Measurements from ENCODE around the gene ZFAND3.

Gene ZFAND3, protein sequence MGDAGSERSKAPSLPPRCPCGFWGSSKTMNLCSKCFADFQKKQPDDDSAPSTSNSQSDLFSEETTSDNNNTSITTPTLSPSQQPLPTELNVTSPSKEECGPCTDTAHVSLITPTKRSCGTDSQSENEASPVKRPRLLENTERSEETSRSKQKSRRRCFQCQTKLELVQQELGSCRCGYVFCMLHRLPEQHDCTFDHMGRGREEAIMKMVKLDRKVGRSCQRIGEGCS

DNA sequence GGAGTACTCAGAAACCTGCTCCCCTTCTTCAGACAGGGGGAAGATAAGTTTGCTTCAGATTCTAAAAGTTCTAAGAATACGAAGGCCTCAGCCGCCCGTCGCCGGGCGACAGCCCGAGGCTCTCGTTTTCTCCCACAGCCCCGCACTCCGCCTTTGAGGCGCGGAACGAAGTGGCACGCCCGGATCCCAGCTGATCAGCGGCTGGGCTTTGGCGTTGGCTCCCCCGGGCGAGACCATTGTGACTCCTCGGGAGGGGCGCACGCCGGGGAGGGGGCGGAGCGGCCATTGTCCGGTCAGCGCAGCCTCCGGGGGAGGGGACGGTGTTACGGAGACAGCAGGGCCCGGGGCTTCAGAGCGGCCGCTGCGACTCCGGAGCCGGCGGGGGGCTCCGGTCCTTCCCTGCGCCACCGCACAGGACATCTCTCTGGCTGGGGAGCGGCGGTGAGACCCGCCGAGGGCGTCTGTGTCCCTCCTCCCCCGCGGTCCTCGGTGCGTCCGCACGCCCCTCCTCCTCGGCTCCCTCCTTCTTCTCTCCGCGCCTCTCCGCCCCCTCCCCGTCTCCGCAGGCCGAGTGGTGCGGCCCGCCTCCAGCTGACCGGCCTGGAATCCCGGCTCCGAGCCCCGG lies at the start of gene ZFAND3:
TSS of gene ZFAND3 (plus strand) at position 551 of the 625 bp plus-strand sequence. CDS start 219 bp downstream, outside the sequence.
- DNase-seq (ENCODE audit: low read depth): peak; percentile 90
- peak within 1 kb of the TSS; percentile 93 for H3K4me3 ChIP-seq (ENCODE audit: low read length)
- TF ChIP-seq, protein P1, sequence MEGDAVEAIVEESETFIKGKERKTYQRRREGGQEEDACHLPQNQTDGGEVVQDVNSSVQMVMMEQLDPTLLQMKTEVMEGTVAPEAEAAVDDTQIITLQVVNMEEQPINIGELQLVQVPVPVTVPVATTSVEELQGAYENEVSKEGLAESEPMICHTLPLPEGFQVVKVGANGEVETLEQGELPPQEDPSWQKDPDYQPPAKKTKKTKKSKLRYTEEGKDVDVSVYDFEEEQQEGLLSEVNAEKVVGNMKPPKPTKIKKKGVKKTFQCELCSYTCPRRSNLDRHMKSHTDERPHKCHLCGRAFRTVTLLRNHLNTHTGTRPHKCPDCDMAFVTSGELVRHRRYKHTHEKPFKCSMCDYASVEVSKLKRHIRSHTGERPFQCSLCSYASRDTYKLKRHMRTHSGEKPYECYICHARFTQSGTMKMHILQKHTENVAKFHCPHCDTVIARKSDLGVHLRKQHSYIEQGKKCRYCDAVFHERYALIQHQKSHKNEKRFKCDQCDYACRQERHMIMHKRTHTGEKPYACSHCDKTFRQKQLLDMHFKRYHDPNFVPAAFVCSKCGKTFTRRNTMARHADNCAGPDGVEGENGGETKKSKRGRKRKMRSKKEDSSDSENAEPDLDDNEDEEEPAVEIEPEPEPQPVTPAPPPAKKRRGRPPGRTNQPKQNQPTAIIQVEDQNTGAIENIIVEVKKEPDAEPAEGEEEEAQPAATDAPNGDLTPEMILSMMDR (conservative IDR thresholded peaks at IDR 0.05; ENCODE audit: low read depth, low read length): no peak

DNA sequence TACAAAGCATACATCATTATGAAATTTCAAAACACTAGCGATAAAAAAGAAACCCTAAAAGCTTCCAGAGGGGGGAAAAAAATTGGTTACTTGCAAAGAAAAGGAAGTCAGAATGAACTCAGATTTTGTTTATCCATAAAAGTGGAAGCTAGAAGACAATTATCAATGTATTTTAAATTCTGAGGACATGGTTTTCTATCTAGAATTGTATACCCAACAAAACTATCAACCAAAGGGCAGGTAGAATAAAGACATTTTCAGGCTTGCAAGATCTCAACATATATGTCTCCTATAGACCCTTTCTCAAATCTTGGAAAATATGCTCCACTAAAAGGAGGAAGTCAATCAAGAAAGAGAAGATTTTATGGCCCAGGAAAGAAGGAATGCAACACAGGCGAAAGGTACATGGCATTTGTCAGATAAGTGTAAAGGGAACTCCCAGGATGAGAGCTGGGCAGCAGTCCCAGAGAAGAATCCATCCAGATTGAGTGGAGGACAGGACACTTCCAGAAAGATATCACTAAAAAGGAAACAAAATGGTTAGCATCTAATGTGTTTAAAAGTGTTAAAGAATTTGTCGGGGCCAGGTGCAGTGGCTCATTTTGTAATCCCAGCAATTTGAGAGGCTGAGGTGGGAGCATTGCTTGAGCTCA lies 45.4 kb upstream of the ZFAND3 start:
- TF ChIP-seq, protein P1 (conservative IDR thresholded peaks at IDR 0.05; ENCODE audit: low read depth, low read length): no peak
- DNase-seq (ENCODE audit: low read depth): no peak
- no peak overlapping the region for H3K4me3 ChIP-seq (ENCODE audit: low read length)

DNA sequence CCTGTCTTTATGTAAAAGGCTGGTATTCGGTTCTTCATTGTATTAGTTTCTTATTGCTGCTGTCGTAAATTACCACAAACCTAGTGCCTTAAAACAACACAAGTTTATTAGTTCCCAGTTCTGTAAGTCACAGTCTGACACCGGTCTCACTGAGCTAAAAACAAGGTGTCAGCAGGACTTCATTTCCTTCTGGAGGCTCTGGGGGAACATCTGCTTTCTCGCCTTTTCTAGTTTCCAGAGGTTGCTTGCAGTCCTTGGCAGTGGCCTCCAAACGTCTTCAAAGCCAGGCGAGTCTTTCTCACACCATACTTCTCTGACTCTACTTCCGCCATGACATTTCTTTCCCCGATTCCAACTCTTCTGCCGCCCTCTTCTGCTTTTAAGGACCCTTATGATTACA lies 43.0 kb upstream of the ZFAND3 start:
- H3K4me3 ChIP-seq (ENCODE audit: low read length): no peak overlapping the region
- TF ChIP-seq, protein P1 (conservative IDR thresholded peaks at IDR 0.05; ENCODE audit: low read depth, low read length): no peak
- no peak for DNase-seq (ENCODE audit: low read depth)

DNA sequence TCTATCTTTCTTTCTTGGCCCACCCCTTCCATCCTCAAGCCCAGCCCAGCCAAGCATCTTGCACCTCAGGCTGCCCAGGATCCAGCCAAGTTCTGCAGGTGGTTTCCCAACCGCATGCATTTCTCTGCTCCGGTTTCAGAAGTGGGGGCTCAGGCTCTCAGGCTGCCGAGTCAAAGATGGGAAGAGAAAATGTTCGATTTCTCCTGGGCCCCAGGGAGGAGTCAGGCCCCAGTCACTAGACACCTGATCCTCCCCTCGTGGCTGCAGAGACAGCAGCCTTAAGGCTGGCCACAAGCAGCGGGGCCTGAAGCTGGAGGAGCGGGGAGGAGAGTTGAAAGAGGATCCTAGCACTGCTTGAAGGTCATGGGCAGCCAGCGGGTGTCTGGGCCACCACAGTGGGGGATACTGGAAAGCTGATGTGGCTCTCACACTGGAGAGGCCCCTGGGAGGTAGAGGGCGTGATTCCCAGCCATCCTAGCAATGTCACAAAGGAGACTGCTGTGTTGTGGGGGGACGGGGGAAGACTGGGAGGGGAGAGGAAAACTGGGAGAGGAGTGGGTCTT lies 42.2 kb upstream of the ZFAND3 start:
- TF ChIP-seq, protein P1 (conservative IDR thresholded peaks at IDR 0.05; ENCODE audit: low read depth, low read length): no peak
- no peak for DNase-seq (ENCODE audit: low read depth)
- no peak overlapping the region for H3K4me3 ChIP-seq (ENCODE audit: low read length)

DNA sequence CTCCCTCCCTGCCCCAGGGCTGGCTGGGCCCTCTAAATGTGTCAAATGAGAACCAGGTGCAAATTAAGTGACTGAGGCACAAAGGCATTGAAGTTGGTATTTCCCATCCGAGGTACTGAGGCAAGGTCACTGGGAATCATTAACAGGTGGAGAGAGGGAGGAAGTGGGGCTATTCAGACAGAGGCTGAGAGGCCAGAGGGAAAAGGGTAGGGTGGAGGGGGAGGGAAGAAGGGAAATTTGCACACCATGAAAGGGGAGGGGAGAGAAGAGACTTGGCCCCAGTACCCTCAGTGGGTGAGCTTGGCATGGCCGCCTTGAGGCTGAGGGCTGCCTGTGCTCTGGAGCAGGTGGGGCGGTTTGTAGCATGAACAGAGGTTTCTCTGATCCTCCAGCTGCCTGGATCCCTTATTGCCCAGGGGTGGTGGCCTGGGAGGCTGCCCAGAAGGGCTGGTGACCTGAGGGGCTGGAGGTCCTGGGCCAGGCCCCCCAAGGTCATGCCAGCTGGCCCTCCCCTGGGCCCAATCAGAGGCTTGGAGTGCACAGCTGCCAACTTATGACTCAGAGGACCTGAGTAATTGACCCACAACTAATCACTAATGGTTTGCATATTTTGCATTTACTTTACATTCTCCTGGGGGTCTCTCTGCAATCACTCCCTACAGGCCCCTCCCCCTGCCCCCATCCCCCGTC lies 40.3 kb upstream of the ZFAND3 start:
- TF ChIP-seq, protein P1 (conservative IDR thresholded peaks at IDR 0.05; ENCODE audit: low read depth, low read length): no peak
- H3K4me3 ChIP-seq (ENCODE audit: low read length): no peak overlapping the region
- DNase-seq (ENCODE audit: low read depth): no peak

DNA sequence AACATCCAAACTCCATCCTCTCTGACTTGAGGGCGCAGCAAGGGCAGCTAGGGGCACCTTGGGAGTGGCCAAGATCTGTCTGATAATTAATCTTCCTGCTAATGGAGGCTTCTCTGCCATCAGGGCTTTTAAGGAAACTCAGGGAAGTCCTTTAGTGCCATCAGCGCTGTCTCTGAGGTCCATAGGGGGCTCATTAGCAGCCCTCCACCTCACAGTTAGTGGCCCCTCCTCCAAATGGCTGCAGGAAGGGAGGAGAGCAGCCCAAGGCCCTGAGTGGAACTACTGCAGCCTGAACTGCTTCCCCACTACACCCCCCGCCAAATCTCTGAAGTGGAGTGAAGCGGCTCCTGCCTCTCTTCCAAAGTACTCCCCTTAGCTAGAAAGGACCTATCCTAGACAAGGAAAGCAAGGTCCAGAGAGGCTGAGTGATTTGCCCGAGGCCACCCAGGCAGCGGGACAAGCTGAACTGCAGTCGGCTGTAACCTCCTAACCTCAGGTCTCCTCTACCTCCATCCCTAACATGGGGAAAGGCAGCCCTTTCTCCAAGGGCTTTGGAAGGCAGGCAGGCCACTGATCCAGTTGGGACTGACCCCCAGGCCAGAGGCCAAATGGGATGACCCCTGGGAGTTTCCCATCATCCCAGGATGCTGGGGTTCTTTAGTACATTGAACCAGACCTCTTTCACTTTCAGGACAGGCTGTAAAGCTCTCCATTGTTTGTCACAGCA lies 39.5 kb upstream of the ZFAND3 start:
- H3K4me3 ChIP-seq (ENCODE audit: low read length): no peak overlapping the region
- DNase-seq (ENCODE audit: low read depth): no peak
- TF ChIP-seq, protein P1 (conservative IDR thresholded peaks at IDR 0.05; ENCODE audit: low read depth, low read length): no peak

Measured in retinal pigment epithelial cell (primary cell).